GM18873 (cell line): Measurements from ENCODE around the gene HS3ST6.
"Not testable (repeated sequence)": the region's sequence is repeated elsewhere in the genome, so short reads cannot be mapped to it uniquely, and the experiment has no call there.

Experiments
- ATAC-seq: cut with Tn5 transposase; IDR thresholded peaks from one replicate; pipeline ENCODE4 v1.9.1; 2021; ENCODE audit warnings: mild to moderate bottlenecking, moderate library complexity, moderate number of reproducible peaks; ENCODE audit not compliant: unreplicated experiment, low FRiP score

Gene HS3ST6

GRCh38 chr16:1909561-1910231 is 8.5 kb downstream of the HS3ST6 start:
- no peak for ATAC-seq

- ATAC-seq: no peak
Observed at GRCh38 chr16:1908983-1909382, 9.2 kb downstream of the HS3ST6 start.

GRCh38 chr16:1908184-1908583 is 10.0 kb downstream of the HS3ST6 start:
- no peak for ATAC-seq

- ATAC-seq: no peak
Observed at GRCh38 chr16:1907226-1907860, 10.9 kb downstream of the HS3ST6 start.

GRCh38 chr16:1906846-1907165 is 11.4 kb downstream of the HS3ST6 start:
- no peak for ATAC-seq

GRCh38 chr16:1906055-1906845 is 12.0 kb downstream of the HS3ST6 start:
- ATAC-seq: no peak

GRCh38 chr16:1903845-1904840 is 14.1 kb downstream of the HS3ST6 start:
- no peak for ATAC-seq

- ATAC-seq: no peak
Observed at GRCh38 chr16:1903220-1903574, 15.0 kb downstream of the HS3ST6 start.

- ATAC-seq: no peak
Observed at GRCh38 chr16:1902547-1903219, 15.5 kb downstream of the HS3ST6 start.

GRCh38 chr16:1900452-1900774 is 17.8 kb downstream of the HS3ST6 start:
- ATAC-seq: no peak

GRCh38 chr16:1899641-1900451 is 18.4 kb downstream of the HS3ST6 start:
- ATAC-seq: no peak

GRCh38 chr16:1897692-1898091 is 20.5 kb downstream of the HS3ST6 start:
- ATAC-seq: not testable (repeated sequence)

GRCh38 chr16:1895949-1896675 is 22.1 kb downstream of the HS3ST6 start:
- ATAC-seq: no peak

GRCh38 chr16:1895068-1895467 is 23.1 kb downstream of the HS3ST6 start:
- no peak for ATAC-seq

GRCh38 chr16:1890708-1891050 is 27.5 kb downstream of the HS3ST6 start:
- no peak for ATAC-seq

- no peak for ATAC-seq
Observed at GRCh38 chr16:1890024-1890707, 28.0 kb downstream of the HS3ST6 start.

GRCh38 chr16:1887711-1888354 is 30.4 kb downstream of the HS3ST6 start:
- ATAC-seq: no peak

GRCh38 chr16:1884889-1885288 is 33.3 kb downstream of the HS3ST6 start:
- ATAC-seq: no peak
